Vagina (tissue), 2 donors: Measurements from ENCODE around the gene RFTN2.

ENCODE experiments used
- CTCF ChIP-seq, 3 experiments: fragments of 450-650 bp in 2 of 3; fragments of 200-600 bp in 1 of 3; sonication (generic) in 1 of 3; IDR thresholded peaks; one replicate each; pipeline ENCODE4 v1.5.1; 2017 to 2019; ENCODE audit warnings: antibody characterized with exemption in 3 of 3, mild to moderate bottlenecking in 2 of 3, moderate library complexity in 2 of 3
- POLR2A ChIP-seq, 2 donors: fragments of 450-650 bp; IDR thresholded peaks; one replicate each; pipeline ENCODE4 v1.6.1; 2017; ENCODE audit warnings: antibody characterized with exemption in 2 of 2, mild to moderate bottlenecking in 2 of 2, moderate library complexity in 2 of 2
- POLR2AphosphoS5 ChIP-seq, 2 donors: sonication (generic); formaldehyde crosslinking; IDR thresholded peaks; one replicate each; pipeline ENCODE4 v1.9.0; 2017; ENCODE audit warnings: antibody characterized with exemption in 2 of 2, mild to moderate bottlenecking in 2 of 2, low read depth in 1 of 2; ENCODE audit not compliant: insufficient read depth in 1 of 2

- no peak for TF ChIP-seq POLR2A (IDR thresholded peaks at IDR 0.05)
- no peak for TF ChIP-seq CTCF (IDR thresholded peaks at IDR 0.05)
- no peak for TF ChIP-seq POLR2AphosphoS5 (IDR thresholded peaks at IDR 0.05; ENCODE audit: insufficient read depth in 1 of 2, low read depth in 1 of 2)
Observed at GRCh38 chr2:197547163-197547900, 128.1 kb downstream of the RFTN2 start.
